K562 (cell line): ENCODE data around the gene DDR1. TPM values are rescaled to one million over a fixed set of nuclear protein-coding genes. Genes with fewer than 3 reads are reported as not detected.

ENCODE experiments used
- ARHGAP35 ChIP-seq: fragments of 450-650 bp; IDR thresholded peaks from 2 replicates; pipeline ENCODE4 v1.6.1; 2018; ENCODE audit not compliant: partially characterized antibody
- ETV5 ChIP-seq: sonication (generic); formaldehyde crosslinking; IDR thresholded peaks from 2 replicates; pipeline ENCODE4 v1.4.0; 2020; ENCODE audit warnings: low read depth, mild to moderate bottlenecking, missing genetic modification reagents
- FOS ChIP-seq: IDR thresholded peaks from 3 replicates; pipeline ENCODE4 v1.6.1; 2011; ENCODE audit not compliant: insufficient read length; ENCODE audit errors: extremely low read depth
- HMGXB4 ChIP-seq: sonication (generic); formaldehyde crosslinking; IDR thresholded peaks from 2 replicates; pipeline ENCODE4 v1.8.1; 2023; ENCODE audit warnings: mild to moderate bottlenecking, missing genetic modification reagents
- IRF2 ChIP-seq: sonication (generic); formaldehyde crosslinking; IDR thresholded peaks from 2 replicates; pipeline ENCODE4 v1.8.1; 2022; ENCODE audit warnings: mild to moderate bottlenecking, missing genetic modification reagents
- MCM2 ChIP-seq: fragments of 450-650 bp; IDR thresholded peaks from 2 replicates; pipeline ENCODE4 v1.6.1; 2017; ENCODE audit warnings: low read depth, mild to moderate bottlenecking
- MXD1 ChIP-seq: fragments of 250-450 bp; sonication (Bioruptor Pico); IDR thresholded peaks from 2 replicates; pipeline ENCODE4 v1.8.0; 2021; ENCODE audit warnings: borderline replicate concordance, mild to moderate bottlenecking, moderate library complexity; ENCODE audit not compliant: poor library complexity, severe bottlenecking
- NR1H2 ChIP-seq: sonication (generic); formaldehyde crosslinking; IDR thresholded peaks from 2 replicates; pipeline ENCODE4 v1.4.0; 2020; ENCODE audit warnings: mild to moderate bottlenecking, missing genetic modification reagents
- RBFOX2 ChIP-seq: fragments of 200-400 bp; formaldehyde crosslinking; IDR thresholded peaks from 2 replicates; pipeline ENCODE4 v1.6.1; 2017; ENCODE audit warnings: low read depth, mild to moderate bottlenecking, low read length, moderate library complexity
- SFPQ ChIP-seq: fragments of 200-400 bp; formaldehyde crosslinking; IDR thresholded peaks from 2 replicates; pipeline ENCODE4 v1.6.1; 2017; ENCODE audit warnings: mild to moderate bottlenecking, low read depth, low read length, moderate library complexity
- TCF15 ChIP-seq: fragments of 250-450 bp; sonication (Bioruptor Pico); IDR thresholded peaks from 2 replicates; pipeline ENCODE4 v1.8.0; 2022; ENCODE audit warnings: moderate library complexity, mild to moderate bottlenecking, inconsistent platforms
- ZNF609 ChIP-seq: sonication (generic); formaldehyde crosslinking; IDR thresholded peaks from 2 replicates; pipeline ENCODE4 v1.8.1; 2023; ENCODE audit warnings: missing genetic modification reagents, mild to moderate bottlenecking, borderline replicate concordance
- ZSCAN32 ChIP-seq: fragments of 450-650 bp; formaldehyde crosslinking; IDR thresholded peaks from 2 replicates; pipeline ENCODE4 v1.4.0; 2020; ENCODE audit warnings: mild to moderate bottlenecking, moderate library complexity
- polyA plus RNA-seq, 8 experiments: library from polyadenylated mRNA; depleted of rRNA in 4 of 8; stranded (reverse) in 5 of 8; unstranded in 3 of 8; fragments of >200 nt; fragmentation: Nextera tagmentation in 2 of 8; fragmentation: Illumina TruSeq in 1 of 8; extraction: Ambion mirVana in 2 of 8; extraction: Trizol in 1 of 8; gene quantifications; 2 replicates each; pipeline versions ENCODE4 v1.2.1 to v1.2.3, GENCODE V29; 2011 to 2014; ENCODE audit warnings: inconsistent platforms in 1 of 8, missing spikeins in 1 of 8
- total RNA-seq, 7 experiments: library from RNA; depleted of rRNA in 6 of 7; stranded (reverse); fragments of >200 nt in 6 of 7; fragmentation: Illumina TruSeq in 2 of 7; extraction: Trizol in 2 of 7; gene quantifications; 2 replicates each; pipeline versions ENCODE4 v1.2.1 to v1.2.3, GENCODE V29; 2011 to 2021; ENCODE audit warnings: low replicate concordance in 1 of 7

The DDR1 gene
- total and polyA plus RNA-seq, 9 of the 15 experiments (the other 6 are each of a cell fraction or from before 2014, with no cell fraction given): 1.4 to 44.6 (median 12.2) TPM

- TF ChIP-seq ZNF609 (CRISPR knock-in tag) (no peak), MXD1 (CRISPR knock-in tag) (peak; percentile 13), SFPQ (no peak), TCF15 (CRISPR knock-in tag) (no peak), FOS (no peak), RBFOX2 (peak; percentile 83), ETV5 (CRISPR knock-in tag) (peak; percentile 74), ZSCAN32 (no peak), HMGXB4 (CRISPR knock-in tag) (peak; percentile 79; the same call in 1 of the 2 replicates), IRF2 (CRISPR knock-in tag) (no peak), ARHGAP35 (no peak), MCM2 (no peak), NR1H2 (CRISPR knock-in tag) (0 out of 2 replicates have a peak, but pooled peaks have one; percentile 88)
Measured at GRCh38 chr6:30907758-30908591, 23.7 kb downstream of the DDR1 start, which contains the start of gene GTF2H4 (continued).
